ENCODE measurements around the gene PER3. TPM values are rescaled to one million over a fixed set of nuclear protein-coding genes. Genes with fewer than 3 reads are reported as not detected.

The PER3 gene
- total and polyA plus RNA-seq, 4 donors = 3.4 to 21.1 (median 11.5) TPM

- Histone ChIP-seq H3K4me3 (no peak overlapping the region), H3K9ac (ENCODE audit: insufficient read depth in 1 of 2, low read length in 2 of 2) (no peak overlapping the region), H3K27ac (ENCODE audit: low read depth in 1 of 2, low read length in 1 of 2) (no peak overlapping the region), H3K4me1 (ENCODE audit: control insufficient read depth in 5 of 5, insufficient read depth in 5 of 5, low read length in 5 of 5) (no peaks in the 10 kb centered on the region), H3K9me3 (ENCODE audit: control insufficient read depth in 4 of 4, insufficient read depth in 3 of 4, low read length in 3 of 4) (peaks cover 0 to 9% (median 5%) of the 10 kb centered on the region in 4 donors), H3K27me3 (ENCODE audit: control insufficient read depth in 3 of 3, insufficient read depth in 3 of 3, low read length in 2 of 3) (no peaks in the 10 kb centered on the region), H3K36me3 (ENCODE audit: control insufficient read depth in 4 of 4, insufficient read depth in 4 of 4, low read length in 4 of 4) (peaks cover 11 to 27% (median 24%) of the 10 kb centered on the region in 4 donors)
- WGBS, 2 donors = 83 to 86% methylated on average over 7 of the region's 7 CpGs
- ATAC-seq (ENCODE audit: insufficient read depth, low FRiP score) = no peak
- DNase-seq = no peak
- TF ChIP-seq, protein P1, sequence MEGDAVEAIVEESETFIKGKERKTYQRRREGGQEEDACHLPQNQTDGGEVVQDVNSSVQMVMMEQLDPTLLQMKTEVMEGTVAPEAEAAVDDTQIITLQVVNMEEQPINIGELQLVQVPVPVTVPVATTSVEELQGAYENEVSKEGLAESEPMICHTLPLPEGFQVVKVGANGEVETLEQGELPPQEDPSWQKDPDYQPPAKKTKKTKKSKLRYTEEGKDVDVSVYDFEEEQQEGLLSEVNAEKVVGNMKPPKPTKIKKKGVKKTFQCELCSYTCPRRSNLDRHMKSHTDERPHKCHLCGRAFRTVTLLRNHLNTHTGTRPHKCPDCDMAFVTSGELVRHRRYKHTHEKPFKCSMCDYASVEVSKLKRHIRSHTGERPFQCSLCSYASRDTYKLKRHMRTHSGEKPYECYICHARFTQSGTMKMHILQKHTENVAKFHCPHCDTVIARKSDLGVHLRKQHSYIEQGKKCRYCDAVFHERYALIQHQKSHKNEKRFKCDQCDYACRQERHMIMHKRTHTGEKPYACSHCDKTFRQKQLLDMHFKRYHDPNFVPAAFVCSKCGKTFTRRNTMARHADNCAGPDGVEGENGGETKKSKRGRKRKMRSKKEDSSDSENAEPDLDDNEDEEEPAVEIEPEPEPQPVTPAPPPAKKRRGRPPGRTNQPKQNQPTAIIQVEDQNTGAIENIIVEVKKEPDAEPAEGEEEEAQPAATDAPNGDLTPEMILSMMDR (IDR thresholded peaks at IDR 0.05; ENCODE audit: control extremely low read depth, extremely low read depth) = no peak
Observed at GRCh38 chr1:7810395-7810794, 26.3 kb downstream of the PER3 start.

GRCh38 chr1:7811476-7811875, 27.4 kb downstream of the PER3 start:
- 77 to 92% methylated on average over 6 of the region's 6 CpGs for WGBS, 2 donors
- no peak overlapping the region for H3K27ac ChIP-seq (ENCODE audit: low read depth in 1 of 2, low read length in 1 of 2)
- peaks cover 11 to 23% (median 20%) of the 10 kb centered on the region in 4 donors for H3K36me3 ChIP-seq (ENCODE audit: control insufficient read depth in 4 of 4, insufficient read depth in 4 of 4, low read length in 4 of 4)
- H3K9ac ChIP-seq (ENCODE audit: insufficient read depth in 1 of 2, low read length in 2 of 2) = no peak overlapping the region
- TF ChIP-seq, protein P1 (IDR thresholded peaks at IDR 0.05; ENCODE audit: control extremely low read depth, extremely low read depth) = no peak
- no peaks in the 10 kb centered on the region for H3K27me3 ChIP-seq (ENCODE audit: control insufficient read depth in 3 of 3, insufficient read depth in 3 of 3, low read length in 2 of 3)
- ATAC-seq (ENCODE audit: insufficient read depth, low FRiP score) (no peak), DNase-seq (no peak)
- H3K9me3 ChIP-seq (ENCODE audit: control insufficient read depth in 4 of 4, insufficient read depth in 3 of 4, low read length in 3 of 4) = peaks cover 0 to 9% (median 5%) of the 10 kb centered on the region in 4 donors
- no peaks in the 10 kb centered on the region for H3K4me1 ChIP-seq (ENCODE audit: control insufficient read depth in 5 of 5, insufficient read depth in 5 of 5, low read length in 5 of 5)
- H3K4me3 ChIP-seq = no peak overlapping the region

DNA sequence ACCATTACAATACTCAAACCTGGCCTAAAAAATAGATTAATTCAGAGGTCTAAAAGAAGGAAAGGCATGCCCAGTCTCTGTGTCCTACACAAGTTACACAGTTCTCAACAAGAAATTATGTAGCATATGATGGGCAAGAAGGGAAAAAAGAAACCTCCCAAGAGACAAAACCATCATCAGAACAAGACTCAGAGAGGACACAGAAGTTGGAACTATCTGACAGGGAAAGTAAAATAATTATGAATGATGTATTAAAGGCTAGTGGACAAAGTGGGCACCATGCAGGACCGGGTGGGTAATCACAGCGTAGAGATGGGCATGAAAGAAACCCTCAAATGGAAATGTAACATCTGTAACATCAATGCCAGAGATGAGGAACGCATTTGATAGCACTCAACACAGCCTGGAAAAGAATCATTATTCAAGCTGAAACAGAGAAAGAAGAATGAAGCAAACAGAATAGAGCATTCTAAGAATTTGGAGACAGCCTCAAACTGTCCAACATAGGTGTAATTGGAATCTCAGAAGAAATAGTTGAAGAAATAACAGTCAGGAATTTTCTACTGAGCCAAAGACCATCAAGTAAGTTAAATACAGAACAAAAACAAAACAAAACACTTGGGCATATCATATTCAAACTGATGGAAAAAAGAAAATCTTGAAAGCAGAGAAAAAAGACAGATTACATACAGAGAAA, 29.7 kb downstream of the PER3 start:
- ATAC-seq (ENCODE audit: insufficient read depth, low FRiP score) (no peak), DNase-seq (no peak)
- no peak overlapping the region for H3K9ac ChIP-seq (ENCODE audit: insufficient read depth in 1 of 2, low read length in 2 of 2)
- H3K27me3 ChIP-seq (ENCODE audit: control insufficient read depth in 3 of 3, insufficient read depth in 3 of 3, low read length in 2 of 3) = no peaks in the 10 kb centered on the region
- peaks cover 0 to 9% (median 5%) of the 10 kb centered on the region in 4 donors for H3K9me3 ChIP-seq (ENCODE audit: control insufficient read depth in 4 of 4, insufficient read depth in 3 of 4, low read length in 3 of 4)
- 93 to 97% methylated on average over 3 of the region's 3 CpGs for WGBS, 2 donors
- H3K27ac ChIP-seq (ENCODE audit: low read depth in 1 of 2, low read length in 1 of 2) = no peak overlapping the region
- H3K4me1 ChIP-seq (ENCODE audit: control insufficient read depth in 5 of 5, insufficient read depth in 5 of 5, low read length in 5 of 5) = no peaks in the 10 kb centered on the region
- TF ChIP-seq, protein P1 (IDR thresholded peaks at IDR 0.05; ENCODE audit: control extremely low read depth, extremely low read depth) = no peak
- H3K36me3 ChIP-seq (ENCODE audit: control insufficient read depth in 4 of 4, insufficient read depth in 4 of 4, low read length in 4 of 4) = peaks cover 11 to 26% (median 16%) of the 10 kb centered on the region in 4 donors
- H3K4me3 ChIP-seq = no peak overlapping the region
